Keratinocyte (primary cell): ENCODE results near the gene CHST8.

Experiments
- EZH2 ChIP-seq: IDR thresholded peaks from one replicate; pipeline ENCODE4 v1.6.1; 2012; ENCODE audit warnings: inconsistent platforms, mild to moderate bottlenecking, low read length, moderate library complexity
- TF ChIP-seq, protein P1 (sequence below), 3 experiments: IDR thresholded peaks in 1 of 3; conservative IDR thresholded peaks in 1 of 3; optimal IDR thresholded peaks in 1 of 3; 2 replicates in 2 of 3; 3 replicates in 1 of 3; pipeline versions ENCODE3 to v1.5.1; 2011; ENCODE audit warnings: low read length in 3 of 3, mild to moderate bottlenecking in 3 of 3, moderate library complexity in 2 of 3, control low read depth in 1 of 3, inconsistent platforms in 1 of 3; ENCODE audit not compliant: insufficient read depth in 2 of 3; ENCODE audit errors: extremely low read depth in 1 of 3

DNA sequence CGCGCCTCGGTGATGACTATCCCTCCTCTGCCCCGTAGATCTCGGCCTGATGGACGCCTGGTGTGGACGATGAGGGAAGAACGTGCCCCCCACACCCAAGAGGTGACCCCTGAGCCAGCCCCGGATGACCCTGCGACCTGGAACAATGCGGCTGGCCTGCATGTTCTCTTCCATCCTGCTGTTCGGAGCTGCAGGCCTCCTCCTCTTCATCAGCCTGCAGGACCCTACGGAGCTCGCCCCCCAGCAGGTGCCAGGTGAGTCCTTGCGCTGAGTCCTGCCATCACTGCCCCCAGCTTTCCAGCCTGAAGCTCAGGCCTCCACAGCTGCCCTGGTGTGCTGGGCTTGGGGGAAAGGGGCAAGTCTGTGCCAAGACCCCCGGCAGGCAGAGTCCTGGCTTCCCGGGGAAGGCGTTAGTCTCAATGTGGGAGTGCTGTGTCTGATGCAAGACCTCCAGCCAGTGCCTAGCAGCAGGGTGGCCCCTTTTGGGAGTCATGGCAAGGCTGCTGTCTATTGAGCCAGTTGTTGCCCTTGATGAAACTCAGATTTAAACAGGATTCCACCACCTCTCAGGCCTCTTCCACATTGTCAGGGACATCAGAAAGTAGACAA is 67.5 kb downstream of the CHST8 start:
- TF ChIP-seq, protein P1, sequence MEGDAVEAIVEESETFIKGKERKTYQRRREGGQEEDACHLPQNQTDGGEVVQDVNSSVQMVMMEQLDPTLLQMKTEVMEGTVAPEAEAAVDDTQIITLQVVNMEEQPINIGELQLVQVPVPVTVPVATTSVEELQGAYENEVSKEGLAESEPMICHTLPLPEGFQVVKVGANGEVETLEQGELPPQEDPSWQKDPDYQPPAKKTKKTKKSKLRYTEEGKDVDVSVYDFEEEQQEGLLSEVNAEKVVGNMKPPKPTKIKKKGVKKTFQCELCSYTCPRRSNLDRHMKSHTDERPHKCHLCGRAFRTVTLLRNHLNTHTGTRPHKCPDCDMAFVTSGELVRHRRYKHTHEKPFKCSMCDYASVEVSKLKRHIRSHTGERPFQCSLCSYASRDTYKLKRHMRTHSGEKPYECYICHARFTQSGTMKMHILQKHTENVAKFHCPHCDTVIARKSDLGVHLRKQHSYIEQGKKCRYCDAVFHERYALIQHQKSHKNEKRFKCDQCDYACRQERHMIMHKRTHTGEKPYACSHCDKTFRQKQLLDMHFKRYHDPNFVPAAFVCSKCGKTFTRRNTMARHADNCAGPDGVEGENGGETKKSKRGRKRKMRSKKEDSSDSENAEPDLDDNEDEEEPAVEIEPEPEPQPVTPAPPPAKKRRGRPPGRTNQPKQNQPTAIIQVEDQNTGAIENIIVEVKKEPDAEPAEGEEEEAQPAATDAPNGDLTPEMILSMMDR (optimal IDR thresholded peaks at IDR 0.05 in 1 of 3, IDR thresholded peaks at IDR 0.05 in 1 of 3, conservative IDR thresholded peaks at IDR 0.05 in 1 of 3; ENCODE audit: extremely low read depth in 1 of 3, insufficient read depth in 2 of 3, low read length in 3 of 3): no peak
- TF ChIP-seq EZH2: no peak
